HepG2 (cell line): ENCODE data around the gene RIPOR1. TPM values are rescaled to one million over a fixed set of nuclear protein-coding genes. Genes with fewer than 3 reads are reported as not detected.

Source experiments
- ATF1 ChIP-seq: IDR thresholded peaks from 2 replicates; pipeline ENCODE4 v1.6.1; 2016; ENCODE audit warnings: mild to moderate bottlenecking, control low read depth
- BCL3 ChIP-seq: sonication (generic); formaldehyde crosslinking; IDR thresholded peaks from 2 replicates; pipeline ENCODE4 v1.5.1; 2020; ENCODE audit warnings: mild to moderate bottlenecking, missing genetic modification reagents, moderate library complexity
- CHCHD3 ChIP-seq: sonication (generic); formaldehyde crosslinking; IDR thresholded peaks from 2 replicates; pipeline ENCODE4 v1.8.0; 2022; ENCODE audit warnings: mild to moderate bottlenecking, missing genetic modification reagents, moderate library complexity
- CSRNP2 ChIP-seq: sonication (generic); formaldehyde crosslinking; conservative IDR thresholded peaks from 2 replicates; pipeline ENCODE4 v1.8.0; 2022; ENCODE audit warnings: low read depth, missing genetic modification reagents
- FOXA3 ChIP-seq: IDR thresholded peaks from 2 replicates; pipeline ENCODE4 v1.6.1; 2016; ENCODE audit warnings: missing genetic modification reagents, missing compliant biosample characterization
- HIVEP1 ChIP-seq: sonication (generic); formaldehyde crosslinking; IDR thresholded peaks from 2 replicates; pipeline ENCODE4 v1.4.0; 2020; ENCODE audit warnings: mild to moderate bottlenecking, missing genetic modification reagents
- HNRNPH1 ChIP-seq: fragments of 200-400 bp; formaldehyde crosslinking; optimal IDR thresholded peaks from 2 replicates; pipeline ENCODE3; 2017; ENCODE audit warnings: mild to moderate bottlenecking, low read depth, low read length
- MAFK ChIP-seq, 2 experiments: IDR thresholded peaks in 1 of 2; conservative IDR thresholded peaks in 1 of 2; 2 replicates each; pipeline ENCODE4 v1.6.1; 2011; ENCODE audit warnings: improper control_type of control experiment in 2 of 2, low read length in 2 of 2
- MIER2 ChIP-seq: IDR thresholded peaks from 2 replicates; pipeline ENCODE4 v1.6.1; 2016; ENCODE audit warnings: missing biosample characterization, missing genetic modification reagents
- NFE2L1 ChIP-seq: sonication (generic); formaldehyde crosslinking; IDR thresholded peaks from 2 replicates; pipeline ENCODE4 v1.4.0; 2020; ENCODE audit warnings: missing genetic modification reagents, mild to moderate bottlenecking, borderline replicate concordance
- PHF8 ChIP-seq: sonication (generic); formaldehyde crosslinking; IDR thresholded peaks from 2 replicates; pipeline ENCODE4 v1.5.0; 2020; ENCODE audit warnings: missing genetic modification reagents
- POLR2G ChIP-seq: fragments of 200-400 bp; formaldehyde crosslinking; IDR thresholded peaks from 2 replicates; pipeline ENCODE4 v1.6.1; 2018; ENCODE audit warnings: mild to moderate bottlenecking, low read depth, low read length, moderate library complexity
- RERE ChIP-seq: IDR thresholded peaks from 2 replicates; pipeline ENCODE4 v1.6.1; 2016; ENCODE audit warnings: low read depth, missing genetic modification reagents, missing compliant biosample characterization
- TMF1 ChIP-seq: sonication (generic); formaldehyde crosslinking; IDR thresholded peaks from 2 replicates; pipeline ENCODE4 v1.8.1; 2022; ENCODE audit warnings: low read depth, missing genetic modification reagents
- WIZ ChIP-seq: sonication (generic); formaldehyde crosslinking; IDR thresholded peaks from 2 replicates; pipeline ENCODE4 v1.5.1; 2020; ENCODE audit warnings: mild to moderate bottlenecking, missing genetic modification reagents
- ZBTB8A ChIP-seq: sonication (generic); formaldehyde crosslinking; IDR thresholded peaks from 2 replicates; pipeline ENCODE4 v1.4.0; 2020; ENCODE audit warnings: mild to moderate bottlenecking, low read depth, missing genetic modification reagents, borderline replicate concordance
- ZFP37 ChIP-seq: sonication (generic); formaldehyde crosslinking; IDR thresholded peaks from 2 replicates; pipeline ENCODE4 v1.4.0; 2020; ENCODE audit warnings: missing genetic modification reagents, borderline replicate concordance
- ZNF260 ChIP-seq: sonication (generic); formaldehyde crosslinking; IDR thresholded peaks from 2 replicates; pipeline ENCODE4 v1.4.0; 2020; ENCODE audit warnings: missing genetic modification reagents, low read depth, mild to moderate bottlenecking, borderline replicate concordance
- ZNF263 ChIP-seq: sonication (generic); formaldehyde crosslinking; IDR thresholded peaks from 2 replicates; pipeline ENCODE4 v1.4.0; 2020; ENCODE audit warnings: missing genetic modification reagents
- ZNF577 ChIP-seq: sonication (generic); formaldehyde crosslinking; IDR thresholded peaks from 2 replicates; pipeline ENCODE4 v1.4.0; 2020; ENCODE audit warnings: mild to moderate bottlenecking, low read depth, missing genetic modification reagents, borderline replicate concordance
- ZSCAN30 ChIP-seq: sonication (generic); formaldehyde crosslinking; IDR thresholded peaks from 2 replicates; pipeline ENCODE4 v1.5.0; 2020; ENCODE audit warnings: mild to moderate bottlenecking, missing genetic modification reagents
- polyA plus RNA-seq, 8 experiments: library from polyadenylated mRNA; depleted of rRNA in 3 of 8; stranded (reverse) in 7 of 8; unstranded in 1 of 8; fragments of >200 nt; fragmentation: Illumina TruSeq in 4 of 8; extraction: Trizol in 4 of 8; gene quantifications; 2 replicates each; pipeline versions ENCODE4 v1.2.1 to v1.2.3, GENCODE V29; 2011 to 2016; ENCODE audit warnings: low read depth in 4 of 8, missing spikeins in 1 of 8, mixed read lengths in 1 of 8; ENCODE audit not compliant: insufficient read depth in 1 of 8
- total RNA-seq, 5 experiments: library from RNA; depleted of rRNA; stranded (reverse); fragments of >200 nt; fragmentation: Illumina TruSeq; extraction: Trizol; gene quantifications; 2 replicates each; pipeline ENCODE4 v1.2.3, GENCODE V29; 2016; ENCODE audit warnings: low read depth in 1 of 5

The RIPOR1 gene
- total and polyA plus RNA-seq, 2 of the 13 experiments (the other 11 are each of a cell fraction or from before 2014, with no cell fraction given): 4.6 to 8.1 TPM

- TF ChIP-seq RERE (CRISPR knock-in tag): 0 out of 2 replicates have a peak, but pooled peaks have one; percentile 45
- TF ChIP-seq TMF1 (CRISPR knock-in tag): no peak
- TF ChIP-seq ZSCAN30 (CRISPR knock-in tag): no peak
- TF ChIP-seq MAFK (conservative IDR thresholded peaks at IDR 0.05 in 1 of 2, IDR thresholded peaks at IDR 0.05 in 1 of 2; ENCODE audit: low read length in 2 of 2): no peak
- TF ChIP-seq MIER2 (CRISPR knock-in tag): peak; percentile 70; the same call in 1 of the 2 replicates
- no peak for TF ChIP-seq NFE2L1 (CRISPR knock-in tag)
- TF ChIP-seq POLR2G: peak; percentile 7; the same call in 1 of the 2 replicates
- TF ChIP-seq CHCHD3 (CRISPR knock-in tag): no peak
- peak; percentile 49; the same call in 1 of the 2 replicates for TF ChIP-seq FOXA3 (CRISPR knock-in tag)
- no peak; the same call in 1 of the 2 replicates for TF ChIP-seq ZNF263
- TF ChIP-seq ATF1: no peak
- TF ChIP-seq ZBTB8A (CRISPR knock-in tag): no peak
- 0 out of 2 replicates have a peak, but pooled peaks have one; percentile 40 for TF ChIP-seq BCL3 (CRISPR knock-in tag)
- TF ChIP-seq WIZ (CRISPR knock-in tag): no peak
- no peak for TF ChIP-seq HIVEP1 (CRISPR knock-in tag)
- TF ChIP-seq PHF8 (CRISPR knock-in tag): no peak
- no peak for TF ChIP-seq ZFP37 (CRISPR knock-in tag)
- no peak for TF ChIP-seq ZNF577 (CRISPR knock-in tag)
- TF ChIP-seq HNRNPH1: no peak
- TF ChIP-seq ZNF260 (CRISPR knock-in tag): no peak
- no peak for TF ChIP-seq CSRNP2 (CRISPR knock-in tag)
Observed at GRCh38 chr16:67546761-67547422, 18.3 kb downstream of the RIPOR1 start (continued).
